GM18498 (cell line): ENCODE data around the gene NFATC1.

Source experiments
- ATAC-seq: cut with Tn5 transposase; IDR thresholded peaks from one replicate; pipeline ENCODE4 v1.9.1; 2021; ENCODE audit warnings: mild to moderate bottlenecking, moderate library complexity; ENCODE audit not compliant: unreplicated experiment

NFATC1 gene

GRCh38 chr18:79529991-79530390 lies 134.3 kb downstream of the NFATC1 start:
- no peak for ATAC-seq

GRCh38 chr18:79530821-79531220 lies 135.1 kb downstream of the NFATC1 start:
- no peak for ATAC-seq

GRCh38 chr18:79531386-79531785 lies 135.7 kb downstream of the NFATC1 start:
- ATAC-seq: no peak

- no peak for ATAC-seq
These were observed 136.2 kb downstream of the NFATC1 start for GRCh38 chr18:79531926-79532312.

DNA sequence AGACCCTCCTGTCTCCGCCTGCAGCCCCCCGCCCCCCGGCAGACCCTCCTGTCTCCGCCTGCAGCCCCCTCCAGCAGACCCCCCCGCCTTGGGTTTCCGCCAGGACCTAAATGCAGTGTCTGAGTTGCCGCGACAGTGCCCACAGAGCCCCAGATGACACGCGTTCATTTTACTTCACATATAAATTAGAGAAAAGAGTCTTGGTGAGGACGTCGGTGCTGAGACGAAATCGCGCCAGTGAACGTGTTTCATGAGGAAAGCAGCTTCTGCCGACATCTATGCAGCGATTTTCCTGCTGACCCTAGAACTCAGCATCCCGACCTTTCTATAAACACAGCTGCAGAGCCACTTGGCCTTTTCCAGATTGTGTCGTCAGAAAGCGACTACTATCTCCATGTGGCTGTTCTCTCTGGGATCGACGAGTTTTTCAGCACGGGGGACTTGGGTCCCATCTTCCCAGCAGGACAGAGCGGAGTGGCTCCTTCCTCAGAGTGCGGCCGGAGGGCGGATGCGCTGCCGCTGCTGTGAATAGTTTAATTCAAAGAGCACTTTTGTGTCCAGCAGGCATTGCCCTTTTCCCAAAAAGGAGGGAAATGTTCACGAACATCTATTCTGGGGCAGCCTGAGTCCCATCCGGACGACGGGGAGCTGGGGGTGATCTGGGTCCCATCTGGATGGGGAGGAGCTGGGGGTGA lies 136.7 kb downstream of the NFATC1 start:
- no peak for ATAC-seq

- ATAC-seq: no peak
These were observed 137.4 kb downstream of the NFATC1 start for GRCh38 chr18:79533146-79533545.

DNA sequence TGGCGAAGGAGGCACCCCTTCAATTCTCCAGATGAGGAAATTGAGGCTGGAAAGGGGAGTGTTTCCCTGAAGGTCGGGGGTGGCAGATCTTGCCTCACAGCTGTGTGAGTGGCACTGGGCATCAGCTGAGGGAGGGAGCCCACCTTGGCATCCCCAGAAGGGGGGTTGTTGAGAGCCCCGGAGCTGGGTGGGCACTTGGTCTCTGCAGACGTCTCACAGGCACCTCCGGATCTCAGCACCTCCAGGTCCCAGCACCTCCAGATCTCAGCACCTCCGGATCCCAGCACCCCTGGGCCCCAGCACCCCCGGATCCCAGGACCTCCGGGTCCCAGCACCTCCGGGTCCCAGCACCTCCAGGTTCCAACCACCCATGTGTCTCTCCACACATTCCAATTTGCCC lies 137.9 kb downstream of the NFATC1 start:
- ATAC-seq: no peak

DNA sequence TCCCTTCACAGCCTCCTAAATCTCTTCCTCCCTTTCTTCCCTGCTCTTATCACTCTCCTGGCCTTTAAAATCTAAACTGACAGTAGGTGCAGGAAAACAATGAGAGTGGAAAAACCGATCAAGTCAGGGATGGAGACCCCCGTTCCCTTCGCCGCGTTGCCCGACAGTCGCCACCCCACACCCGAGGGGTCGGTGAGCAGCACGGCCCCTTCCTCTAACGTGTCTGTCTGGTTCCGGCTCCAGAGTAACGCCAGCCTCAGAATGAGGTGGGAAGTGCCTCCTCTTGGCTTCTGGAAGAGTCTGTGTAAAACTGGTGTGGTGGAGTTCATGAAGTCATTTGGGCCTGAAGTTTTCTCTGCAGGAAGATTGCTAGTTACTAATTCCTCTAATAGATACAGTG lies 138.6 kb downstream of the NFATC1 start:
- ATAC-seq: no peak

- ATAC-seq: no peak
These were observed 142.0 kb downstream of the NFATC1 start for GRCh38 chr18:79537758-79538157.

DNA sequence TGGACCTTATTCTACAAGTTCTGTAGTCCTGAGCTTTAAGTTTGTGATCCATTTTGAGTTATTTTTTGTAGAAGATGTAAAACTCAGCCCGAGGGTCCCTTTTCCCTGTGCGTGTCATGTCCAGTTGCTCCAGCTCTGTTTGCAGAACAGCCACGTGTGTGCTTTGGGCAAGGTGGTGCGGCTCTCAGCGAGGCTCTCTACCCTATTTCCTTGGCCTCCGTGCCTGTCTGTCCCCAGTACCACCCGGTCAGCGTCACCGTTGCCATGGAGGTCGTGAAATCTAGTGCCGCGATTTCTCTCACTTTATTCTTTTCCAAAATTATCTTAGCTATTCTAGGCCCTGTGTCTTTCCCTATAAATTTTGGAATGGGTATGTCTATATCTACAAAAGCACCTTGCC lies 142.9 kb downstream of the NFATC1 start:
- no peak for ATAC-seq

DNA sequence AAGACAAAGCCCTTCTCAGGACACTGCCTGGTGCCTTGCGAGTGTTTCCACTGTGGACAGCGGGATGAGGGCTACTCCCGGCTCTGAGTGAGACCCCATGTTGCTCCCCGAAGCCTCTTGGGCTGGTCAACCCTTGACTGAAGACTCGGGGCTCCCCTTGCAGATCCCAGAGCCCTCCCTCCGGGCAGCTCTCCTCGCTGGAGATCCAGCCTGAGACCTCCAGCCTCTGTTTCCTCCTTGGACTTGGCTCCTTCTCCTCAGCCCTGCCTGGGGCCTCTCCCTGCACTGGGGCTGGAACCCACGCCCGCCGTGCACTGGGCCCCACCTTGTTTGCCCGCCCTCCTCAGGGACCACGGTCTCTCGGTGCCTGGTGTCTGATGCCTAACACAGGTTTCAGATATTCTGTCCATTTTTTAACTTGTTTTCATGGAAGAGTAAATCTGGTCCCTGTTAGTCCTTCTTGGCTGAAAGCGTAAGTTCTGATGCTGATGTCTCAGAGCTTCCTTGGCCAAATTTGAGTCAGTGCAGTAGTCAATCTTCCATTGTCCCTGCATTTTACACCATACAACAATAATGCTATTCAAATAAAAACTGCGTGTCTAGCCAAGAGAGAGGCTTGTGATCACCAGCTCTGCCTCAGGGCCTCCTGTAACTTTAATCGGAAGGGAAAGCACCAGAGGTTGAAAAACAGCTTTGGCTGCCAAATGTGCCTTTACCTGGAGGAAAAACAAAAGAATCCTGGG lies 144.6 kb downstream of the NFATC1 start:
- no peak for ATAC-seq

DNA sequence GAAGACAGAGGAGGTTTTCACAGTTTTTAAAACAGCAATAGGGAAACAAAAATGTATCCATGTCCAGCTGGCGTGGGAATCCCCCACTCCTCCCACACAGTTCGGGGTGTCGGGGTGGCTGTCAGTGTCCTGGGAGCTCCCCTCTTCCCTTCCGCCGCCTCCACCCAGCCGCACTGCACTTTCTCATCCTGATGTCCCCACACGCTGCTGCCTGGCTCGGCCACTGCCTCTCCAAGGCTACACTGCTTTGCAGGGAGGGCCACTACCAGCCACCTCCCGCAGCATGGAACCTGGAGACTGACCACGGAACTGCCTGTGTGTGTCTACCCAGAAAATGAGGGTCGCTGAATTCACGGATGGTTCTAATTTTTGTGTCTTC lies 145.2 kb downstream of the NFATC1 start:
- no peak for ATAC-seq

- ATAC-seq: no peak
These were observed 146.5 kb downstream of the NFATC1 start for GRCh38 chr18:79542213-79542612.

DNA sequence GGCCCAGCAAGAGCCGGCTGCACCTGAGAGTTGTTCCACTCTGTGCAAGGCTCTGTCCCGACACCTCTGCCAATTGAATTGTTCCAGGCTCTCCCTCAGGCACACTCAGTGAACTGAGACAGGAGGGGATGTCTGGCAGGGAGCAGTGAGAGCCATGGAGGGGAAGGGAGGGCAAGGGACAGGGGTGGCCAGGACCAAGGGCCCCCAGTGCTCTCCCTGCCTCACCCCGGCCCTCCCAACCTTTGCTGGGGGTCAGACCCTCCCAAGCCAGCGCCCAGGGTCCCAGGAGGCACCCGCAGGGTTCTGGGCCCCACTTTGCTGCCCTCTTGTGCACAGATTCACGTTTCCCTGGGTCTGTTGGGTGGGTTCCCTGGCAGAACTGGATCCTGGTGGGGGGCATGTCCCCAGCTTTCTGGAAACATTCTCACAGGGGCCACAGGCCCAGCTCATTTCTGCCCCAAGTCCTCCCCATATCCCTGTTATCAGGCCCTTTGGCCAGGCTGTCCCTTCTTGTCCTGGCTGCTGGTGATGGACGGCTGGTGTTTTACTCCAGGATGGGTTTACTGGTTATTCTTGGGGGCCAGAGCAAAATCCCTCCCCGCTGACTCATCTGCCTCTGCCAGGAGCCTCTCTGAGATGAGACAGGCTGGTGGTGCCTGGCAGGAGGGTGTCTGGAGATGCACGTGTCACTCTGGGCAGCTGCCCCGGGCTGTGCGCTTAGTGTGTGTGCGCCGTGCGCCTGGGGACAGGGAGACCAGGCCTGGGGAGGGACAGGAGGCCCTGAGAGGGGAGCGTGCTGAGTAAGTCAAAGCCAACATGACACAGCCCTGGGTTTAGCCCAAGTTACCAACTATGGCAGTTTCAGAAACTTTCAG lies 147.4 kb downstream of the NFATC1 start:
- no peak for ATAC-seq

- no peak for ATAC-seq
These were observed 148.2 kb downstream of the NFATC1 start for GRCh38 chr18:79543861-79544385.

GRCh38 chr18:79544386-79544963 lies 148.7 kb downstream of the NFATC1 start:
- ATAC-seq: no peak

DNA sequence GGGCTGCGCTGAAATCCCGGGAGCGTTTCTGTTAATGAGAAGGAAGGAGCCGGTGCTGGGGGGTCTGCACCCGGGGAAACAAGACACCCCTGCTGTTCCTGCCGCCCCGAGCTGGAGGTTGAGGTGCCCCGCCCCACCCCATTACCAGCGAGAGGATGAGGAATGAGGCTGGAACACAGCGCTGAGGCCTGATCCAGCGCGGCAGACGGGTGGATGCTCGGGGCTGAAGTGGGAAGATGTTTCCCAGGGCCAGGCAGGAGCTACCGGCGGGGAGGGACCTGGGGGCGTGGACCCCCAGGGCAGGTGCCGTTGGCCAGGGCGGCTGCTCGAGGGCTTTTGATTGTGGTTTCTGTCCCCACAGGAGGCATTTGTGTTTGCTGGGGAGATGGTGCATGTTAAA lies 149.5 kb downstream of the NFATC1 start:
- no peak for ATAC-seq

- ATAC-seq: no peak
These were observed 150.0 kb downstream of the NFATC1 start for GRCh38 chr18:79545736-79546171.

DNA sequence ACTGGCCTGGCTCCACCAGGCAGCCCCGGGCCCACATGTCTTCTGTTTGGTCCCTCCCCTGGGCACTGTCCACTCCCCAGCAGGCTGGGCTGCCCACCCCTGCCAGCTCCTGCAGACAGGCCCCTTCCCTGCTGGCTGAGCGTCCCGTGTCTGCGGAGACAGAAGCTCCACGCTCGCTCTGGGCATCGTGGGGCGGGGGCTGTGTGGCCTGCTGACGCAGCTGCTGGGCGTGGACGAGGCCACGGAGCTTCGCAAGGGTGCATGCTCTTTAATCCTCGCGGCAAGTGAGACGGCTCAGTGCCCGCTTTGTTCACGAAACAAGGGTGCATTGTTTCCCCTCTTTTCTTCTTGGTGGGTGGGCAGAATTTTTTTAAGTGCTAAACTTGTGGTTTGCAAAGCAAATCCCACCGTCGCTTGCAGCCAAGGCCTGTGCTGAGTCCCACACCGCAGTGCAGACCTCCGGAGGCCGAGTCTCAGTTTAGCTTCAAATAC lies 151.1 kb downstream of the NFATC1 start:
- no peak for ATAC-seq

GRCh38 chr18:79547413-79548076 lies 151.8 kb downstream of the NFATC1 start:
- no peak for ATAC-seq
